SU-DHL-6 (cell line): Measurements from ENCODE around the gene ARL4A.

ENCODE experiments used
- EZH2phosphoT487 ChIP-seq: fragments of 200-600 bp; sonication (generic), shearing (Covaris generic); conservative IDR thresholded peaks from 2 replicates; pipeline ENCODE4 v1.6.1; 2018; ENCODE audit warnings: mild to moderate bottlenecking, antibody characterized with exemption, low read length, moderate library complexity, mixed read lengths
- TF ChIP-seq, protein P1 (sequence below): fragments of 200-600 bp; sonication (generic); IDR thresholded peaks from one replicate; pipeline ENCODE4 v1.5.1; 2017; ENCODE audit warnings: antibody characterized with exemption, mild to moderate bottlenecking, low read length, moderate library complexity; ENCODE audit not compliant: insufficient read depth, poor library complexity, severe bottlenecking

- TF ChIP-seq, protein P1, sequence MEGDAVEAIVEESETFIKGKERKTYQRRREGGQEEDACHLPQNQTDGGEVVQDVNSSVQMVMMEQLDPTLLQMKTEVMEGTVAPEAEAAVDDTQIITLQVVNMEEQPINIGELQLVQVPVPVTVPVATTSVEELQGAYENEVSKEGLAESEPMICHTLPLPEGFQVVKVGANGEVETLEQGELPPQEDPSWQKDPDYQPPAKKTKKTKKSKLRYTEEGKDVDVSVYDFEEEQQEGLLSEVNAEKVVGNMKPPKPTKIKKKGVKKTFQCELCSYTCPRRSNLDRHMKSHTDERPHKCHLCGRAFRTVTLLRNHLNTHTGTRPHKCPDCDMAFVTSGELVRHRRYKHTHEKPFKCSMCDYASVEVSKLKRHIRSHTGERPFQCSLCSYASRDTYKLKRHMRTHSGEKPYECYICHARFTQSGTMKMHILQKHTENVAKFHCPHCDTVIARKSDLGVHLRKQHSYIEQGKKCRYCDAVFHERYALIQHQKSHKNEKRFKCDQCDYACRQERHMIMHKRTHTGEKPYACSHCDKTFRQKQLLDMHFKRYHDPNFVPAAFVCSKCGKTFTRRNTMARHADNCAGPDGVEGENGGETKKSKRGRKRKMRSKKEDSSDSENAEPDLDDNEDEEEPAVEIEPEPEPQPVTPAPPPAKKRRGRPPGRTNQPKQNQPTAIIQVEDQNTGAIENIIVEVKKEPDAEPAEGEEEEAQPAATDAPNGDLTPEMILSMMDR = no peak
- TF ChIP-seq EZH2phosphoT487 = no peak
Observed at GRCh38 chr7:12728192-12728538, 40.7 kb downstream of the ARL4A start.
